Peyer's patch (tissue), 4 donors: ENCODE measurements around the gene KIF7. TPM values are rescaled to one million over a fixed set of nuclear protein-coding genes. Genes with fewer than 3 reads are reported as not detected.

Experiments used
- DNase-seq, 3 donors: peaks; one replicate each; pipeline ENCODE4 v3.0.0-alpha.2; 2017 to 2019
- H3K27ac ChIP-seq, 4 donors: fragments of 200-600 bp; sonication (generic); one replicate each; pipeline ENCODE4 v1.5.1; 2016 to 2019
- H3K27me3 ChIP-seq, 2 donors: fragments of 200-600 bp; sonication (generic); one replicate each; pipeline ENCODE4 v1.5.1; 2019
- H3K36me3 ChIP-seq, 3 donors: fragments of 200-600 bp; sonication (generic); one replicate each; pipeline ENCODE4 v1.5.1; 2016 to 2019
- H3K4me1 ChIP-seq, 4 donors: fragments of 200-600 bp; sonication (generic); one replicate each; pipeline ENCODE4 v1.5.1; 2016 to 2019
- H3K4me3 ChIP-seq, 4 donors: fragments of 200-600 bp; sonication (generic); 1 replicate in 3 of 4; 2 replicates in 1 of 4; pipeline ENCODE4 v1.5.1; 2016 to 2019; ENCODE audit warnings: mild to moderate bottlenecking in 1 of 4
- H3K9me3 ChIP-seq, 4 donors: fragments of 200-600 bp; sonication (generic); one replicate each; pipeline ENCODE4 v1.5.1; 2016 to 2019; ENCODE audit warnings: mild to moderate bottlenecking in 1 of 4
- CTCF ChIP-seq, 6 experiments: fragments of 450-650 bp in 4 of 6; fragments of 200-600 bp in 2 of 6; sonication (generic) in 1 of 6; IDR thresholded peaks; one replicate each; pipeline ENCODE4 v1.5.1; 2017 to 2019; ENCODE audit warnings: antibody characterized with exemption in 6 of 6, mild to moderate bottlenecking in 3 of 6, moderate library complexity in 1 of 6
- POLR2A ChIP-seq, 2 donors: fragments of 450-650 bp; IDR thresholded peaks; one replicate each; pipeline ENCODE4 v1.5.1; 2017; ENCODE audit warnings: antibody characterized with exemption in 2 of 2, mild to moderate bottlenecking in 2 of 2, moderate library complexity in 2 of 2
- total RNA-seq, 4 donors: library from RNA; depleted of rRNA; stranded (reverse); fragments of >200 nt; gene quantifications; one replicate each; pipeline ENCODE4 v1.1.0, GENCODE V29; 2016

Gene KIF7
- total RNA-seq, 4 donors from 2014 or later: 1.1 to 13.2 (median 2.3) TPM

- DNase-seq: no peak
- Histone ChIP-seq H3K27ac (no peak overlapping the region), H3K9me3 (no peaks in the 10 kb centered on the region), H3K36me3 (peaks cover 0 to 30% (median 0%) of the 10 kb centered on the region in 3 donors), H3K4me3 (no peak overlapping the region), H3K4me1 (no peaks in the 10 kb centered on the region), H3K27me3 (no peaks in the 10 kb centered on the region)
- TF ChIP-seq POLR2A (IDR thresholded peaks at IDR 0.05) (no peak), CTCF (IDR thresholded peaks at IDR 0.05) (no peak)
These were observed 21.7 kb downstream of the KIF7 start for GRCh38 chr15:89633585-89633984.

- H3K36me3 ChIP-seq: peaks cover 0 to 33% (median 0%) of the 10 kb centered on the region in 3 donors
- no peak overlapping the region for H3K27ac ChIP-seq
- TF ChIP-seq CTCF (IDR thresholded peaks at IDR 0.05): no peak
- no peak for TF ChIP-seq POLR2A (IDR thresholded peaks at IDR 0.05)
- no peak overlapping the region for H3K4me3 ChIP-seq
- H3K4me1 ChIP-seq: no peaks in the 10 kb centered on the region
- no peaks in the 10 kb centered on the region for H3K27me3 ChIP-seq
- no peak for DNase-seq
- H3K9me3 ChIP-seq: no peaks in the 10 kb centered on the region
These were observed 22.5 kb downstream of the KIF7 start for GRCh38 chr15:89632563-89633430.

GRCh38 chr15:89631902-89632264, 23.4 kb downstream of the KIF7 start:
- TF ChIP-seq POLR2A (IDR thresholded peaks at IDR 0.05): no peak
- H3K27ac ChIP-seq: no peak overlapping the region
- H3K4me1 ChIP-seq: no peaks in the 10 kb centered on the region
- peaks cover 0 to 33% (median 0%) of the 10 kb centered on the region in 3 donors for H3K36me3 ChIP-seq
- no peaks in the 10 kb centered on the region for H3K27me3 ChIP-seq
- H3K9me3 ChIP-seq: no peaks in the 10 kb centered on the region
- no peak for DNase-seq
- no peak overlapping the region for H3K4me3 ChIP-seq

- no peaks in the 10 kb centered on the region for H3K27me3 ChIP-seq
- TF ChIP-seq POLR2A (IDR thresholded peaks at IDR 0.05) (no peak), CTCF (IDR thresholded peaks at IDR 0.05) (no peak)
- H3K4me3 ChIP-seq: no peak overlapping the region
- no peaks in the 10 kb centered on the region for H3K4me1 ChIP-seq
- no peak overlapping the region for H3K27ac ChIP-seq
- DNase-seq: no peak
- no peaks in the 10 kb centered on the region for H3K9me3 ChIP-seq
- H3K36me3 ChIP-seq: peaks cover 0 to 33% (median 0%) of the 10 kb centered on the region in 3 donors
These were observed 24.0 kb downstream of the KIF7 start for GRCh38 chr15:89630974-89631901.

- Histone ChIP-seq H3K4me1 (no peaks in the 10 kb centered on the region), H3K36me3 (peaks cover 0 to 33% (median 0%) of the 10 kb centered on the region in 3 donors), H3K4me3 (no peak overlapping the region), H3K9me3 (no peaks in the 10 kb centered on the region), H3K27me3 (no peaks in the 10 kb centered on the region), H3K27ac (no peak overlapping the region)
- DNase-seq: no peak
- TF ChIP-seq CTCF (IDR thresholded peaks at IDR 0.05) (no peak), POLR2A (IDR thresholded peaks at IDR 0.05) (no peak)
These were observed 25.0 kb downstream of the KIF7 start for GRCh38 chr15:89630260-89630659.

GRCh38 chr15:89629829-89630228, 25.4 kb downstream of the KIF7 start:
- Histone ChIP-seq H3K4me1 (no peaks in the 10 kb centered on the region), H3K4me3 (no peak overlapping the region), H3K36me3 (peaks cover 0 to 33% (median 0%) of the 10 kb centered on the region in 3 donors), H3K9me3 (no peaks in the 10 kb centered on the region), H3K27ac (no peak overlapping the region), H3K27me3 (no peaks in the 10 kb centered on the region)
- TF ChIP-seq POLR2A (IDR thresholded peaks at IDR 0.05) (no peak), CTCF (IDR thresholded peaks at IDR 0.05) (no peak)
- no peak for DNase-seq
